SK-N-SH treated with all-trans-retinoic acid at 6 μM for 48 hours (cell line): ENCODE data around the gene PXYLP1.
"Not testable (repeated sequence)": the region's sequence is repeated elsewhere in the genome, so short reads cannot be mapped to it uniquely, and the experiment has no call there.

ENCODE experiments used
- ARNTL ChIP-seq: fragments of 450-650 bp; formaldehyde crosslinking; IDR thresholded peaks from 2 replicates; pipeline ENCODE4 v1.5.0; 2020; ENCODE audit warnings: low read depth, mild to moderate bottlenecking, moderate library complexity, borderline replicate concordance
- BACH2 ChIP-seq: fragments of 250-450 bp; sonication (Bioruptor Pico); IDR thresholded peaks from 2 replicates; pipeline ENCODE4 v1.9.0; 2021; ENCODE audit warnings: mild to moderate bottlenecking, borderline replicate concordance
- CREB5 ChIP-seq: fragments of 250-450 bp; sonication (Bioruptor Pico); IDR thresholded peaks from 2 replicates; pipeline ENCODE4 v1.5.1; 2020; ENCODE audit warnings: low read depth, mild to moderate bottlenecking, moderate library complexity
- ISL1 ChIP-seq: fragments of 250-450 bp; sonication (Bioruptor Pico); IDR thresholded peaks from 2 replicates; pipeline ENCODE4 v2.1.2; 2022; ENCODE audit warnings: mild to moderate bottlenecking, moderate library complexity
- PATZ1 ChIP-seq: fragments of 250-450 bp; sonication (Bioruptor Pico); IDR thresholded peaks from 2 replicates; pipeline ENCODE4 v1.8.0; 2020; ENCODE audit warnings: mild to moderate bottlenecking, moderate library complexity, borderline replicate concordance
- RARB ChIP-seq: fragments of 250-450 bp; sonication (Bioruptor Pico); IDR thresholded peaks from 2 replicates; pipeline ENCODE4 v1.8.0; 2021; ENCODE audit warnings: mild to moderate bottlenecking, moderate library complexity
- ZFP3 ChIP-seq: fragments of 250-450 bp; sonication (Bioruptor Pico); IDR thresholded peaks from 2 replicates; pipeline ENCODE4 v1.5.0; 2020; ENCODE audit warnings: mild to moderate bottlenecking, moderate library complexity
- ZFP30 ChIP-seq: fragments of 450-650 bp; formaldehyde crosslinking; IDR thresholded peaks from 2 replicates; pipeline ENCODE4 v1.5.0; 2022; ENCODE audit warnings: mild to moderate bottlenecking, moderate library complexity
- ZNF565 ChIP-seq: fragments of 450-650 bp; formaldehyde crosslinking; conservative IDR thresholded peaks from 2 replicates; pipeline ENCODE4 v1.5.0; 2020; ENCODE audit warnings: low read depth, mild to moderate bottlenecking, moderate library complexity
- TF ChIP-seq, protein P1 (sequence below): fragments of 250-450 bp; sonication (Bioruptor Pico); IDR thresholded peaks from 2 replicates; pipeline ENCODE4 v1.5.0; 2020; ENCODE audit warnings: mild to moderate bottlenecking, moderate library complexity

- TF ChIP-seq ZFP3; PATZ1 (CRISPR knock-in tag); RARB (CRISPR knock-in tag); ZFP30 (CRISPR knock-in tag); ARNTL (CRISPR knock-in tag); ISL1 (CRISPR knock-in tag); BACH2 (CRISPR knock-in tag); ZNF565; CREB5 (CRISPR knock-in tag): not testable (repeated sequence)
- TF ChIP-seq, protein P1, sequence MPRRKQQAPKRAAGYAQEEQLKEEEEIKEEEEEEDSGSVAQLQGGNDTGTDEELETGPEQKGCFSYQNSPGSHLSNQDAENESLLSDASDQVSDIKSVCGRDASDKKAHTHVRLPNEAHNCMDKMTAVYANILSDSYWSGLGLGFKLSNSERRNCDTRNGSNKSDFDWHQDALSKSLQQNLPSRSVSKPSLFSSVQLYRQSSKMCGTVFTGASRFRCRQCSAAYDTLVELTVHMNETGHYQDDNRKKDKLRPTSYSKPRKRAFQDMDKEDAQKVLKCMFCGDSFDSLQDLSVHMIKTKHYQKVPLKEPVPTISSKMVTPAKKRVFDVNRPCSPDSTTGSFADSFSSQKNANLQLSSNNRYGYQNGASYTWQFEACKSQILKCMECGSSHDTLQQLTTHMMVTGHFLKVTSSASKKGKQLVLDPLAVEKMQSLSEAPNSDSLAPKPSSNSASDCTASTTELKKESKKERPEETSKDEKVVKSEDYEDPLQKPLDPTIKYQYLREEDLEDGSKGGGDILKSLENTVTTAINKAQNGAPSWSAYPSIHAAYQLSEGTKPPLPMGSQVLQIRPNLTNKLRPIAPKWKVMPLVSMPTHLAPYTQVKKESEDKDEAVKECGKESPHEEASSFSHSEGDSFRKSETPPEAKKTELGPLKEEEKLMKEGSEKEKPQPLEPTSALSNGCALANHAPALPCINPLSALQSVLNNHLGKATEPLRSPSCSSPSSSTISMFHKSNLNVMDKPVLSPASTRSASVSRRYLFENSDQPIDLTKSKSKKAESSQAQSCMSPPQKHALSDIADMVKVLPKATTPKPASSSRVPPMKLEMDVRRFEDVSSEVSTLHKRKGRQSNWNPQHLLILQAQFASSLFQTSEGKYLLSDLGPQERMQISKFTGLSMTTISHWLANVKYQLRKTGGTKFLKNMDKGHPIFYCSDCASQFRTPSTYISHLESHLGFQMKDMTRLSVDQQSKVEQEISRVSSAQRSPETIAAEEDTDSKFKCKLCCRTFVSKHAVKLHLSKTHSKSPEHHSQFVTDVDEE (CRISPR knock-in tag) = not testable (repeated sequence)
Observed at GRCh38 chr3:141300426-141300825, 68.8 kb downstream of the PXYLP1 start.
